B cell (primary cell): Measurements from ENCODE around the gene NTN5. TPM values are rescaled to one million over a fixed set of nuclear protein-coding genes. Genes with fewer than 3 reads are reported as not detected.
A peak's percentile ranks its signal among the peaks of the same experiment; 100 is the strongest.

ENCODE experiments used
- ATAC-seq: fragments of 200-7000 bp; cut with Tn5 transposase; one replicate; pipeline ENCODE4 v1.10.0; 2021; ENCODE audit warnings: low read depth, mild to moderate bottlenecking, moderate number of reproducible peaks, moderate library complexity
- CTCF ChIA-PET: fragments of 350-600 bp; sonication (Branson Sonifier 250); formaldehyde crosslinking; loops from one replicate; lab custom pipeline; 2021; ENCODE audit warnings: antibody characterized with exemption, inconsistent platforms; lab: Charles Lee
- POLR2A ChIA-PET: fragments of 350-600 bp; sonication (Branson Sonifier 250); formaldehyde crosslinking; loops from one replicate; lab custom pipeline; 2021; ENCODE audit warnings: antibody characterized with exemption; lab: Charles Lee
- DNase-seq: peaks from one replicate; pipeline ENCODE4 v3.0.0; 2013
- H2AFZ ChIP-seq: 2 replicates; pipeline ENCODE4 v1.6.1; 2012; ENCODE audit warnings: mild to moderate bottlenecking, low read depth, low read length; ENCODE audit not compliant: insufficient read depth, poor library complexity, severe bottlenecking
- H3K27ac ChIP-seq, 2 donors: 1 replicate in 1 of 2; 2 replicates in 1 of 2; pipeline ENCODE4 v1.5.1; 2012 to 2013; ENCODE audit warnings: low read length in 2 of 2, mild to moderate bottlenecking in 2 of 2, moderate library complexity in 1 of 2
- H3K27me3 ChIP-seq, 4 experiments: fragments of 200-600 bp in 1 of 4; sonication (generic) in 1 of 4; replicated peaks in 1 of 4; 1 replicate in 2 of 4; 2 replicates in 2 of 4; pipeline versions ENCODE4 v1.6.1 to v1.7.0; 2013 to 2016; ENCODE audit warnings: low read length in 3 of 4, mild to moderate bottlenecking in 2 of 4, mixed read lengths in 1 of 4, moderate library complexity in 1 of 4; ENCODE audit not compliant: insufficient read depth in 4 of 4, control insufficient read depth in 3 of 4; ENCODE audit errors: control extremely low read depth in 1 of 4
- H3K36me3 ChIP-seq, 2 experiments: replicated peaks in 1 of 2; 1 replicate in 1 of 2; 2 replicates in 1 of 2; pipeline versions ENCODE4 v1.6.1 to v1.7.1; 2013; ENCODE audit warnings: low read length in 1 of 2; ENCODE audit not compliant: insufficient read depth in 2 of 2, control insufficient read depth in 1 of 2; ENCODE audit errors: control extremely low read depth in 1 of 2, extremely low read depth in 1 of 2
- H3K4me1 ChIP-seq, 2 donors: fragments of 200-600 bp in 1 of 2; sonication (generic) in 1 of 2; 1 replicate in 1 of 2; 2 replicates in 1 of 2; pipeline versions ENCODE4 v1.5.1 to v1.6.1; 2013 to 2017; ENCODE audit warnings: low read length in 2 of 2; ENCODE audit not compliant: control insufficient read depth in 2 of 2, insufficient read depth in 2 of 2
- H3K4me2 ChIP-seq: replicated peaks from 2 replicates; pipeline ENCODE3; 2012; ENCODE audit warnings: mild to moderate bottlenecking, low read depth, low read length; ENCODE audit not compliant: poor library complexity, severe bottlenecking
- H3K4me3 ChIP-seq, 5 experiments: fragments of 200-600 bp in 1 of 5; sonication (generic) in 1 of 5; 1 replicate in 3 of 5; 2 replicates in 2 of 5; pipeline versions ENCODE4 v1.5.1 to v1.7.0; 2011 to 2016; ENCODE audit warnings: low read length in 4 of 5, mild to moderate bottlenecking in 4 of 5, low read depth in 2 of 5, control low read depth in 1 of 5, moderate library complexity in 1 of 5; ENCODE audit not compliant: insufficient read depth in 1 of 5; ENCODE audit errors: control extremely low read depth in 1 of 5, extremely low read depth in 1 of 5
- H3K79me2 ChIP-seq: fragments of 200-600 bp; sonication (generic); one replicate; pipeline ENCODE4 v1.6.0; 2016; ENCODE audit warnings: low read length; ENCODE audit not compliant: control insufficient read depth, insufficient read depth
- H3K9ac ChIP-seq: fragments of 200-600 bp; sonication (generic); 2 replicates; pipeline ENCODE4 v1.6.1; 2017; ENCODE audit warnings: mild to moderate bottlenecking, low read length, moderate library complexity
- H3K9me3 ChIP-seq, 3 donors: one replicate each; pipeline versions ENCODE4 v1.6.1 to v1.7.1; 2013; ENCODE audit warnings: low read length in 2 of 3; ENCODE audit not compliant: control insufficient read depth in 2 of 3, insufficient read depth in 1 of 3; ENCODE audit errors: control extremely low read depth in 1 of 3
- H4K20me1 ChIP-seq: 2 replicates; pipeline ENCODE4 v1.6.0; 2012; ENCODE audit warnings: mild to moderate bottlenecking, low read length; ENCODE audit not compliant: insufficient read depth, control insufficient read depth, poor library complexity, severe bottlenecking
- H3K27ac Mint-ChIP-seq: one replicate; pipeline ENCODE4 v1.8.0; 2021; ENCODE audit warnings: mixed read lengths
- H3K27me3 Mint-ChIP-seq: one replicate; pipeline ENCODE4 v1.8.0; 2021; ENCODE audit warnings: mixed read lengths
- H3K4me1 Mint-ChIP-seq: one replicate; pipeline ENCODE4 v1.8.0; 2021; ENCODE audit warnings: mixed read lengths
- H3K4me3 Mint-ChIP-seq: one replicate; pipeline ENCODE4 v1.8.0; 2021; ENCODE audit warnings: mixed read lengths
- H3K9me3 Mint-ChIP-seq: one replicate; pipeline ENCODE4 v1.8.0; 2022; ENCODE audit warnings: mixed read lengths; ENCODE audit not compliant: insufficient read depth
- EZH2 ChIP-seq: IDR thresholded peaks from 2 replicates; pipeline ENCODE4 v1.6.1; 2012; ENCODE audit warnings: borderline replicate concordance, low read depth, mild to moderate bottlenecking, moderate library complexity, low read length; ENCODE audit not compliant: insufficient read depth, poor library complexity, severe bottlenecking
- WGBS: methylation state at CpG from one replicate; pipeline ENCODE4 v1.1.5; 2013; ENCODE audit warnings: missing lambda C conversion rate; ENCODE audit not compliant: insufficient coverage; 5-methylcytosine and 5-hydroxymethylcytosine counted together
- intact Hi-C: fragments of 100-400 bp; cut with micrococcal nuclease; formaldehyde crosslinking; loops from one replicate; pipeline ENCODE4 v1.10.0; 2022
- polyA plus RNA-seq: library from polyadenylated mRNA; depleted of rRNA; stranded (reverse); fragments of >200 nt; gene quantifications from 2 replicates; pipeline ENCODE4 v1.2.3, GENCODE V29; 2012
- total RNA-seq, 2 donors: library from RNA; stranded (reverse); fragments of 120-200 nt in 1 of 2; gene quantifications; 1 replicate in 1 of 2; 2 replicates in 1 of 2; pipeline versions ENCODE4 v1.2.3 to v1.2.4, GENCODE V29; 2013 to 2022
- TF ChIP-seq, protein P1 (sequence below): fragments of 200-600 bp; IDR thresholded peaks from one replicate; pipeline ENCODE4 v1.8.0; 2022; ENCODE audit warnings: antibody characterized with exemption, mild to moderate bottlenecking

The NTN5 gene
- total and polyA plus RNA-seq, 2 donors (not counting 1 experiment from before 2014, with no cell fraction given), result 1.2 to 1.8 TPM

DNA sequence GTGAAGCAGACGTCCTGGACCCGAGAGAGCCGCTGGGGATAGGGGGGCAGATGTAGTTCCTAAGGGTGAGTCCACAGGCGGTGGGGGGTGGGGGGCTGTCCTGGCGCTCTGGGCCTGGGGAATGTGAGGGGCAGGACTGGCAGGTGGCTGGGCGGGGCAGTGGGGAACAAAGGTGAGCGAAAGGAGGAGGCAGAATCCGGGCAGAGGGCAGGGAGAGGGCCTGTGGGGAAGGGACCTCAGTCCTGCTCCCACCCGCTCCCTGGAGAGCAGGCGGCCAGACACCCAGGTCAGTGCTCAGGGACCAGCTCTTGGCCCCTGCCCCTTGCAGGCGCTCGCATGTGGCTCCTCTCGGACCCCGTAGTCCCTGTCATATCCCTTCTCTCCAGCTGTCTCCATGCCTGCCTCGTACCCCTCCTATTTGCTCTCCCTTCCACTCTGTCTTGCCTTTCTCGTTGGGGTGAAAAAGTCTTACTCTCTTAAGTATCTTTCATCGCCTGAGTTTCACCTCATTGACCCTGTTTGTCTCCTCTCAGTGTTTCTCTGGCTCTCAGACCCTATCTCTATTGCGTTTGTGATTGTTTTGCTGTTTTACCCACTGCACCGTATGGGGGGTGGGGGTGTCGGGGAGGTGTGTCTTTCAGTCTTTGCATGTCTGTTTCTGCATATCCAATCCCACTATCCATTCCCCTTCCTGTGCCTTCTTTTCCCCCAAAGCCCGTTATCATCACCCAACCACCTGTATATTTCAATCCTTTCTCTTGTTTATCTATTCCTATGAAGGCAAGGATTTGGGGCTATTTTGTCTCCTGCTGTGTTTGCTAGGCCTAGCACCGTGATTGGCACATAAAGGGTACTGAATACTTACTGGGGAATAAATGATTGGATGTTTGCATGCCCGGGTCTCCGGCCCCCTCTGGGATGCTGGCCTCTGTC is 47.8 kb downstream of the NTN5 start:
- no peak for ATAC-seq
- H3K9me3 ChIP-seq, result peaks cover 0 to 8% (median 0%) of the 10 kb centered on the region in 3 donors
- POLR2A ChIA-PET, result interaction anchor here (1.9 kb wide), 1 partner anchor 12 kb away, joined by 7 read pairs; the partner anchor contains the start of gene DBP
- H3K27me3 ChIP-seq, result no peaks in the 10 kb centered on the region
- H3K36me3 ChIP-seq, result peaks cover 0 to 23% of the 10 kb centered on the region in 2 experiments
- WGBS, result 83% methylated on average over 18 of the region's 24 CpGs
- intact Hi-C loops, result loop anchor here (1.0 kb wide), 2 partner anchors 12 to 455 kb away; partner anchors contain the start of genes DBP, LIG1 and ZSWIM9
- H3K4me3 ChIP-seq, result no peak overlapping the region
- H3K9me3 Mint-ChIP-seq, result no peaks in the 10 kb centered on the region
- peak overlapping the region; percentile 84 for H3K27ac Mint-ChIP-seq
- peak overlapping the region; percentile 30 to 63 for H3K27ac ChIP-seq
- no peaks in the 10 kb centered on the region for H3K27me3 Mint-ChIP-seq
- H3K79me2 ChIP-seq, result no peaks in the 10 kb centered on the region
- H4K20me1 ChIP-seq, result peaks cover 23% of the 10 kb centered on the region
- H3K4me2 ChIP-seq, result peak overlapping the region; percentile 84
- peaks cover 31% of the 10 kb centered on the region for H3K4me1 Mint-ChIP-seq
- CTCF ChIA-PET, result interaction anchor here (2.1 kb wide), 1 partner anchor 9 kb away, joined by 6 read pairs; no protein-coding TSS in a partner anchor
- TF ChIP-seq EZH2, result no peak
- TF ChIP-seq, protein P1, sequence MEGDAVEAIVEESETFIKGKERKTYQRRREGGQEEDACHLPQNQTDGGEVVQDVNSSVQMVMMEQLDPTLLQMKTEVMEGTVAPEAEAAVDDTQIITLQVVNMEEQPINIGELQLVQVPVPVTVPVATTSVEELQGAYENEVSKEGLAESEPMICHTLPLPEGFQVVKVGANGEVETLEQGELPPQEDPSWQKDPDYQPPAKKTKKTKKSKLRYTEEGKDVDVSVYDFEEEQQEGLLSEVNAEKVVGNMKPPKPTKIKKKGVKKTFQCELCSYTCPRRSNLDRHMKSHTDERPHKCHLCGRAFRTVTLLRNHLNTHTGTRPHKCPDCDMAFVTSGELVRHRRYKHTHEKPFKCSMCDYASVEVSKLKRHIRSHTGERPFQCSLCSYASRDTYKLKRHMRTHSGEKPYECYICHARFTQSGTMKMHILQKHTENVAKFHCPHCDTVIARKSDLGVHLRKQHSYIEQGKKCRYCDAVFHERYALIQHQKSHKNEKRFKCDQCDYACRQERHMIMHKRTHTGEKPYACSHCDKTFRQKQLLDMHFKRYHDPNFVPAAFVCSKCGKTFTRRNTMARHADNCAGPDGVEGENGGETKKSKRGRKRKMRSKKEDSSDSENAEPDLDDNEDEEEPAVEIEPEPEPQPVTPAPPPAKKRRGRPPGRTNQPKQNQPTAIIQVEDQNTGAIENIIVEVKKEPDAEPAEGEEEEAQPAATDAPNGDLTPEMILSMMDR, result no peak
- DNase-seq, result no peak
- no peak overlapping the region for H2AFZ ChIP-seq
- peaks cover 14 to 23% of the 10 kb centered on the region in 2 donors for H3K4me1 ChIP-seq
- peak overlapping the region; percentile 54 for H3K9ac ChIP-seq
- H3K4me3 Mint-ChIP-seq, result peak overlapping the region; percentile 78
